ENCODE data around the gene TRMO.

TRMO gene

DNA sequence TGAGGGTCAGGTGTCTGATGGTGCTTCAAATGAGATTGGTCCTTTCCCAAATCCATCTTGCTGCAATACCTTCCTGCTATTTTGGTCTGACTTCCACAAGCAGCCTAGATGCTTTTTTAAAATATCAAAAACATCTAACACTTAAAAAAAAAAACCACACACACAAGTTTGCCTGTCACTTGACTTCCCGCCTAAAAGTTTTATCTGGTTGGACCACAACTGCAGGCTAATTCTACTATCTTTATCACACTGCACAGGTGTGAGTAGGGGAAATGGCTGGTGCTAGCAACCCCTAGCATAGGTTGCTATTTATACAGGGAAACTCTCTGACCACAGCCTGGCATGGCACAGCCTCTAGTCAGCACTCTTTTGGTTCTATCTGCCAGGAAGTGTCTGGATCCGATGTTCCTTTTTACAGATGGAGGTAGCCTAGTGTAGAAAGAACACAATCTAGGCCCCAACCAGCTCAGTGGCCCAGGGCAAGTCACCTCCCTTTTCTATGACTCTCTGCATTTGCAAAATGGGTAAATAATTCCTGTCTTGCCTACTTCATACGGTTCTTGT is 15.9 kb upstream of the TRMO start, which contains the start of gene HEMGN:
HEMGN (minus strand) TSS at position 92 of the 564 bp plus-strand sequence; CDS start at position 56, 36 bp downstream.
- no peak for DNase-seq (ENCODE audit: low read depth, low spot score)

DNA sequence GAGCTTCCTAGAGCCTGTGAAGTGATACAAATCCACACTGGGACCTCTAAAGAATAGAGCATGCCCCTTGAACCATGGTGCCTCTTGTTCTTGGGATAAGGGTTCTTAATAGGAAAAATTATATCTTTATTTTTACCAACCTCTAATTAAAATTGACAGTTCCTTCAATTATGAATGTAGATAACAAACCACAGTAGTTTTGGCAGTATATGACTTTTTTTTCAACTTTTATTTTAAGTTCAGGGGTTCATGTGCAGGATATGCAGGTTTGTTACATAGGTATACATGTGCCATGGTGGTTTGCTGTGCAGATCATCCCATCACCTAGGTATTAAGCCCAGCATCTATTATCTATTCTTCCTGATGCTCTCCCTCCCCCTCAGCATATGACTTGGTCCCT is 14.7 kb upstream of the TRMO start:
- no peak for DNase-seq (ENCODE audit: low read depth, low spot score)

DNA sequence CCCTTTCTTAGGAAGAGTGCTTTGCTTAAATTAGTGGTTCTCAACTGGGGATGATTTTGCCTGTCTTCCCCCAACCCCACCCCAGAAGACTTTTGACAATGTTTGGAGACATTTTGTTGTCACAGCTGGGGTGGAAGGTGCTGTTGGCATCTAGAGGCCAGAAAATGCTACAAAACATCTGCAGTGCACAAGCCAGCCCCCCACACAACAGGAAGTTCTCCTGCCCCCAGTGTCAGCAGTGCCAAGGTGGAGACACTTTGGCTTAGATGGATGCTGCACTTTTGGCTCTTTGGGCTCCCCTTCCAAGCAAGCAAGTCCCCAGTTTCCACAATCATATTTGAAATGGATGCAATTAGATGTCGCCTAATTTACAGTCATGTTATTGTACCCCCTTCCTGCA is 13.0 kb upstream of the TRMO start:
- no peak for DNase-seq (ENCODE audit: low read depth, low spot score)

DNA sequence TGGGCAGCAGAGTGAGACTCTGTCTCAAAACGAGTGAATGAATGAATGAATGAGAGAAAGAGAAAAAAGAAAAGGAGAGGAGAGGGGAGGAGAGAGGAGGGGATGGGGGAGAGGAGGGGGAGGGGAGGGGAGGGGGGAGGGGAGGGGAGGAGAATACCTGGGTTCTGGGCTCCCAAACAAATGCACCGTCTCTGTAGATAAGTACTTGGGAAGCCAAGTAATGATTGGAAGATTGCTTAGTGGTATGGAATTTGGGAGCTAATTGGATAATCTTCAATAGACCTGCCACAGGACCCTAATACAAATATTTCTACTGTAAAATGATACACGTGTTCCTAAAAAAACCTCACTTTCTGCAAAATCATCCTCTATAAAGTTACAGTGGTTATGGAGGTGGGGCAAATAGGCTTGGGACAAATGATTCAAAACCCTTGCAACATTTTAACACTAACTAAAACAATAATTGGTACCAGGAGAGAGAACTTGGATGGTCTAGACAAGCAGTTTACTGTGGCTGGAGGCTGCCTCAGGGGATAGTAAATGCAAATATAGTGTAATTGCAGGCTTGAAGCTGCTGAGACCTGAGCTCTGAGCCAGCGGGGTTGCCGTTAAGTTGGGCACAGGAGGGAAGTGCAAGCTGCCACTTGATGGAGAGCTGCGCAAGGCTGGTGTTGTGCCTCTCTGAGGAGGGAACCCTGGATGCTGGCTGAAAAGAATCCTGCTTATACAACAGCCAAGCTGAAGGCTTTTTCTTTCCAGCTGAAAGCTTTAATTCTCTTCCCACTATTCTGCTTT is 12.2 kb upstream of the TRMO start:
- DNase-seq (ENCODE audit: low read depth, low spot score), result no peak

DNA sequence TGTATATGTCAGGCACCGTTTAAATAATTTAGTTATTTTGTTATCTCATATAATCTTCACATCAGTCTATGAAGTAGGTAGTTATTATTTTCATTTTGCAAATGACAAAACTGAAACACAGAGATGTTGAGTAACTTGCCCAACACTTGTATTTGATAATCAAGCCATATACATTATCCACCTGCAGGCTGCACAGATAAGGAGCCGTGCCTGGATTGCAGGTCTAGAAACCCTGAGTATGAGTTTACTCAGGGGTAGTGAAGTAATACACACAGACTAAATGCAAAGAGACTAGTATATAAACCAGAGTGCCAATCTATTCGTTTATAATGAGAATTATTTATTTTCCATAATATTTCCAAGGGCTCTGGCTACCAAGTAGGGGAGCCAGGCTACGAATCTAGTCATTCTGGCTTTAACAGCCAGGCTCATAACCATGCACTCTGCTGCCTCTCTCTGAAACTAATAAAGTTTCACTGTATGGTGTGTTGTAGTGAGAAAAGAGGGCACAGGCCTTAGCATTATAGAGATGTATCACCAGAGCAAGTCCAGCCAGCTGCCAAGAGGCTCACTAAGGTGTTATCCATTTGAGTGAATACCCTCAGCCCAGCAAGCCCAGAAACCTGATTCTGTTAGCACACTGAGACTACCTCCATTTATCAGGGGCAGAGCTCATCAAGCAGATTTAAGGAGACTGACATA is 11.1 kb upstream of the TRMO start:
- DNase-seq (ENCODE audit: low read depth, low spot score), result no peak

DNA sequence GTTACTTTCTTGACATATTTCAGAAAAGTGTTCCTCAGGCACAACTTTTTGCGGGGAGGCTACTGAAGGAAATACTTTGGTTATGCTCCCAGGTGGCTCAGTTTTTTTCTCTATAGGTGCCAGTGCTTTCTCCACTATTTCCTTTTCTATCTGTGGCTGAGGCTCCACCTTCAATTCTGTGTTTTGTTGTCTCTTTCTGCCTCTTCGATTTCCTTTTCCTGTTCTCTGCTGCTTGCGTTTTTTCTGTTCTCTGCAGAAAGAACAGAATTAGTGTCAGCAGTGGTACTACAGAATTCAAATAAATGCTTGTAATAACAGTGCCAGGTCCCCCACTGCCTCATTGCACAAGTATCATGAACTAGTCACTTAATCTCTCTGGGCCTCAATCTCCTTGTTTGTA is 8.7 kb upstream of the TRMO start:
- no peak for DNase-seq (ENCODE audit: low read depth, low spot score)

DNA sequence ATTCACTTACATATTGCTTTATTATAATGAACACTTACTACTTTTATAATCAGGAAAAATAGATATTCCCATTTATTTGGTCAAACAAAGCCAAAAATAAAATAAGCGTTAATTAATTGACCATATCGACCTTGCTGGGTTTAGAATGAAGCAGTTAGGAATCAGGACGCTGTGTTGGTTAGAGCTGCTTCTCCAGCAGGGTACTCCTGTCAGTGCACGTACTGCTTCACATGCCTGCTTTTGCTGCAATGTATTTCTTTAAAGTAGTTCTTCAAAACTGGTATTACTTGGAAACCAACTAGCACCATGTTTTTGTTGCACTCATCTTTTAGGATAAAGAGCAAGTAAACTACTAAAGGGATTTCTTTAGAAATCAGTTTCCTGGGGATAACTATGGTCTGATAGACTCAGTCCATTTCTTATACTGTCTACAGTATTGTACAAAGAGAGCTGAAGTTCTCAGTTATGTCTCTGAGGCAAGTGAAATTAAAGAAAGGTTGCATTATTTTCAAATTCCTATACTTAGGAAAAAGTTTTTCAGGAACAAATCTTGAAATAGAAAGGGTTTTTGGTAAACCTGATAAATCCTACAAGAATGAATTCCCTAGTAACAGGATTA is 6.8 kb upstream of the TRMO start:
- DNase-seq (ENCODE audit: low read depth, low spot score), result no peak

DNA sequence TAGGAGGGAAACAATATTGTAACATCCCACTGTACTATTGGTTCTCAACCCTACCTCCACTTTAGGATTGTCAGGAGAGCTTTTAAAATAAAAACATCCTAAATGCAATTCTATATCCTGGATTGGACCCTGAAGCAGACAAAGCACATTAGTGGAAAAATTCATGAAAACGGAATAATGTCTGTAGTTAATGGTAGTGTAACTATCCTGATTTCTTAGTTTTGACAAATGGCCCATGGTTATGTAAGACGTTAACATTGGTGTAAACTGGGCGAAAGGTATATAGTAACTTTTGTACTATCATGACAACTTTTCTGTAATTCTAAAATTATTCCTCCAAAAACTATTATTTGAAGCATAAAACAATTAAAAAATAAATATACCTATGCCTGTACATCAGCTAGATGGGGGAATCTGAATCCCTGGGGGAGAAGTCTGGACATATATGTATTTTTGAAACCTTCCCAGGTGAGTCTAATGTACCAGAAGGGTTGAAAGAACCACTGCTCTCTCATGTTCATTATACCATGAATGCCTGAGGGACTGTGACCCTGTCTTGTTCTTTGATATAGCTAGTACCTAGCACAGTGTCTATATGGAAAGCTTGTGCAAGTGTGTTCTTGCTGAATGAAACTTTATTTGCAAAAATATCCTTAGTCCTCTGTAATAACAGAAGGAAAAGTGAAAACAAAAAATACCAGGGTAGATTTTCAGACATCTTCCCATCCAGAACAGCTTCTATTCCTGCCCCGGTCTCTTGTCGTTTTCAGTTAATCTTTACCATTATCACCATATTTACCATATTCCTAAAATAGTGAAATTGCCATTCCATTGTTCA is 3.4 kb upstream of the TRMO start:
- no peak for DNase-seq (ENCODE audit: low read depth, low spot score)

DNA sequence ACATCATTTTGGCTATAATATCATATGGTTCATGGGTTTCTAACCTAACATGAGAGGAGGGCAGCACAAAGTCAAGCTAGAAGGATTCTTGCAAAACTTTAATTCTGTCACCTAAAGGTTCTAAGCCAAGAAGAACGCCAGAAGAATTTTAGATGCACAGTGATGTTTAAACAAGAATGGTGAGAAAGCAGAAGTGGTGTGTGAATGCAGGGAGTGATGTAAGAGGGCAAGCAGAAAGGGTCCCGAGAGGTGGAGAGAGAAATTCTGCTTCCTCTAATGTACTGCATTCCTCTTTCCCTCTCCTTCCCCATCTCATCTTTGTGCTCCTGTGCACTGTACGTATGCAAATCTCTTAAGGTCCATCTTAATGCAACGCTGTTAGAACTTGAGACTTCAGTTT is 2.1 kb upstream of the TRMO start:
- no peak for DNase-seq (ENCODE audit: low read depth, low spot score)

DNA sequence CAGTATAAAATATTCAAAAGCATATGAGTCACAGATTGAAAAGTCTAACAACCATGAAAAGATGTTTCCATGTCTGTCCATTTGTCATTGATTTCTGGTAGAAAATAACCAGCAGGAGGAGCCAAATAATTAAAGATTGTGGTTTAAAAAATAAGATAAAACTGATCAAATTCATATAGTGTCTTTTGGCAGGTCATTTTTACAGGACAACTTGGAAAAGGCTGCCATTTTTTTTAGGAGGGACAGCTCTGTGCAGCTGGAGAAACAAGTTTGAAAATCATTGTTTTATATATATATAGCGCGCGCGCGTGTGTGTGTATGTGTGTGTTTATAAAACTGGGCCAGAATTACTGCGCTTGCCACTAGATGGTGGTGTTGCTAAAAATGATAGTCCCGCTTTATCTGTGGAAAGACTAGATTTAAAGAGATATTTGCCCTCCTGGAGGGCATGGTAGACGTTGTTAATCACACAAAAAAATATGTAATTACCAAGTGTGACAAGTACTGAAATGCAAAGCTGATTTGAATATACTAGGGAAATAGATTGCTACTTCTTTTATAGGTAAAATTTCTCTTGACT is 1.3 kb upstream of the TRMO start:
- no peak for DNase-seq (ENCODE audit: low read depth, low spot score)

DNA sequence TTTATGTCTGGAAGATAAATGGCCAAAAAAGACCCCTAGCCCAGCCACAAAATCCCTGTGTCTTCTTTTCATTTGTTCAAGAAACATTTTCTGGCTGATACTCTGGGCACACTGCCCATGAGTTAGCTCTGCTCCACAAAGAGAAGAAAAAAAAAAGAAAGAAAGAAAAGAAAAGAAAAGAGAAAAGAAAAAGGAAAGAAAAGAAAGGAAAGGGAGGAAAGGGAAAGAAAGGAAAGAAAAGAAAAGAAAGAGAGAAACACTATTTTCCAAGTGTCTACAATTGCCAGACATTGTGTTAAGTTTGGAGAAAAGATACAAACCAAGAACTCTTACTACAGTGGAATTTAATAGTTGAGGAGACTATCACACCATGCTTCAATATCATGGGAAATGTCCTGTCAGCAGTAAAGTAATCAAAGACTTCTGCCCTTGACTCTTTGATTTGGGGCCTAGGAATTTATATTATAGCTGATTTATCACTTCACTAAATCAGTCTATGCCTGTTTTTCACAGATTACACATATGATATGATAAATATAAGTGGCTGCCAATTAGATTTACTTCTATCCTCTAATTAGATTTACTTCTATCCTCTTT is 3.0 kb downstream of the TRMO start:
- DNase-seq (ENCODE audit: low read depth, low spot score), result no peak

DNA sequence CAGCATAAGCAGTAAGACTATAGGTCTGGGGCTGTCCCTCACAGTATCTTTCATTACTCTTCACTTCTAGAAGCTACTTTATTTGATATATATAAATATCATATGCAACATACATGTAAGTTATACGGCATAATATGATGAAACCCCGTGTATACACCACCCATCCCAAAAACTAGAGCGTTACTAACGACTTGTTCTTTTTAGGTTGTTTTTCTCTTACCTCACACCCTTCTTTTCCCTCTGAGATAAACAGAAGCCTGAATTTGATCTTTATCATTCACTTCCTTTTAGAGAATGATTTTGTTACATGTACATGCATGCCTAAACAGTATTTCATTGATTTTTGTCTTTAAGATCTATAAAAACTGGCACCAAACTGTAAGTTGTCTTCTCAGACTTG is 3.7 kb downstream of the TRMO start:
- no peak for DNase-seq (ENCODE audit: low read depth, low spot score)

DNA sequence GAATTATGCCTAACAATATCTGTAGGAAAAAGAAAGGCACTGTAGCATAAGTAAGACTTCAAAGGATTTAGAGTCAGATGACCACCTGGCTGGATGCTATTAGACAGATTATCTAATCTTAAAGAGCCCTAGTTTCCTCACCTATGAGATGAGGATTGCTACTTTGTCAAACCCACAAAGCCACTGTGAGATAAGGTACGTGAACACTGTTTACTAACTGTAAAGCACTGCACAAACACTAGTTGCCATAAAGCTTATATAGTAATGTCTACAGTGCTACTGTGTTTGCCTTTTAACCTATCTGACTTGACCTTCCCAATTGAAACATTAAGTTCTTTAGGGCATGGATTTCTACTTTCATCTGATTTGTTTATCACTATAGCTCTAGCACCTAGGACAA is 10.3 kb downstream of the TRMO start:
- DNase-seq (ENCODE audit: low read depth, low spot score), result no peak

DNA sequence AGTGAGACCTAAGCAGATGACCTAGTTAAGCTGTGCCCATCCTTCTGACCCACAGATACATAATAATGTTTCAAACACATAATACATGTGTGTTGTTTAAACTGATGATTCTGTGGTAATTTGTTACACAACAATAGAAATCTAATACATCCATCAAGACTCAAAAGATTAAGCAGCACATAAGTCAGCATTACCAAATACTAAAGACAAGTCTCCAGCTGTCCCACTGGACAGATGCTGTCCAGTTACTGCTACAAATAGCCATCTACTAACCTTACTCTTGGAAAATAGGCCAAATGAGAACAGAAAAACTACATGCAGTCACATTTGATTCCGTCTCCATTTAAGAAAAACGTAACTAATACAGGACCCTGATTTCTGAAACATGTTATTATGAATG is 10.8 kb downstream of the TRMO start:
- no peak for DNase-seq (ENCODE audit: low read depth, low spot score)

DNA sequence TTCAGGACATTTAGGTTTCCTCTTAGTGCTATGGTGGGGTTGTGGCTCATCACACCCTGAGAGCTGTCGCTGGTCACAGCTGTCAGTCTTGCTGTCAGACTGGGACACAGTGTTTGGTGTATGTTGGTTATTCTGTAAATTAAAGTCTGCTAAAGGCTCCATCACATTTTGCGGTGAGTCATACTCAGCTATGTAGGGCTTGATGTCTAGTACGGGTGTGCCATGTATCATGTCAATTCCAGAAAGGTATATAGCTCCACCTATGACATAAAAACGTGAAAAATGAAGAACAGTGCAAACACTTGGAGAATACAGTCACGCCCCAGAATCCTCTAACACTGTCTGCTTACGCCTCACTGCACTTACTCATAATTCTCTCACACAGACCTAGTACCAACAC is 11.9 kb downstream of the TRMO start:
- DNase-seq (ENCODE audit: low read depth, low spot score), result no peak

DNA sequence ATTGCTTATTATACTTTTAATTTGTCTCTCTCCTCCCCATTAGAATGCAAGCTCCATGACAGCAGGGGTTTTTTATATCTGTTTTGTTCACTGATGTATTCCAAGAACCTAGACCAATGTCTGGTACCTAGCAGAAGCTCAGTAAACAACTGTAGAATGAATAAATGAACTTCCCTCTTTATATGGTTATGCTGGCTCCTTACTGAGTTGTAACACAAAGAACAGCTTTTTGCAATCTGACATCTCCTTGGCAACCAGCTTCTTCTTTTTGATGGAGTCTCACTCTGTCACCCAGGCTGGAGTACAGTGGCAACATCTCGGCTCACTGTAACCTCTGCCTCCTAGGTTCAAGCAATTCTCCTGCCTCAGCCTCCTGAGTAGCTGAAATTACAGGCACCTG is 13.6 kb downstream of the TRMO start:
- no peak for DNase-seq (ENCODE audit: low read depth, low spot score)

DNA sequence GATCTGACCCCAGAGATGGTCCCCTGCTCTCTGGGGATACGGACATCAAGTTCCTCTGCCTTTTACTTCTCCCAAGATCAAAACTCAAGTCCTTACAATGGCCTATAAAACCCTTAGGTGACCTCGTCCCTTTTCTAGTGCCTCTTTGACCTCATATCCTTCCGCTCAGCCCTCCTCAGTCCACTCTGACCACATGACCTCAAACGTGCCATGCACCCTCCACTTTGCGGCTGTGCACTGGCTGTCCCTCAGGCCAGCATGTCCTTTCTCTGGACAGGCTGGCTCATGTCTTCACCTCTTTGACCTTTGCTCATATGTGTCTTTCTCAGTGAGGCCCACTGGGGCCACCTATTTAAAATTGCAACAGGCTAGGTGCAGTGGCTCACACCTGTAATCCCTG is 14.7 kb downstream of the TRMO start:
- no peak for DNase-seq (ENCODE audit: low read depth, low spot score)

DNA sequence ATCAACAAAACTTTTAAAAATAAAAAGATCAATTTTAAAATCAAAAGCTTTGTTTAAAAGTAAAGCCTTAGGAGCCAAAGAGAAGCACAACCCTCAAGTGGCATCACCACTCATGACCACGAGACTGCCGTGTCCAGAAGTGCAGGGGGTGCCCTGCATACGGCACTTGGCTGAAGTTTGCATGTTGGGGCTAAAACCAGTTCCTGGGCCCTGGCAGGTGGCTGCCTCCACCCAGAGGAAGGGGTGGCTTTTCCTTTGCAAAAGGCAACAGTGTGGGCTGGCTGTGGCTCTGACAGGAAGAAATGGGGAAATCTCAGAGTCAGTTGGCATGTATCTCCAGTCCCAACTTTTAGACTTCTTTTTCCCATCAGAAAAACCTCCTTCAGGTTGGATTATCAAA is 15.3 kb downstream of the TRMO start:
- no peak for DNase-seq (ENCODE audit: low read depth, low spot score)

DNA sequence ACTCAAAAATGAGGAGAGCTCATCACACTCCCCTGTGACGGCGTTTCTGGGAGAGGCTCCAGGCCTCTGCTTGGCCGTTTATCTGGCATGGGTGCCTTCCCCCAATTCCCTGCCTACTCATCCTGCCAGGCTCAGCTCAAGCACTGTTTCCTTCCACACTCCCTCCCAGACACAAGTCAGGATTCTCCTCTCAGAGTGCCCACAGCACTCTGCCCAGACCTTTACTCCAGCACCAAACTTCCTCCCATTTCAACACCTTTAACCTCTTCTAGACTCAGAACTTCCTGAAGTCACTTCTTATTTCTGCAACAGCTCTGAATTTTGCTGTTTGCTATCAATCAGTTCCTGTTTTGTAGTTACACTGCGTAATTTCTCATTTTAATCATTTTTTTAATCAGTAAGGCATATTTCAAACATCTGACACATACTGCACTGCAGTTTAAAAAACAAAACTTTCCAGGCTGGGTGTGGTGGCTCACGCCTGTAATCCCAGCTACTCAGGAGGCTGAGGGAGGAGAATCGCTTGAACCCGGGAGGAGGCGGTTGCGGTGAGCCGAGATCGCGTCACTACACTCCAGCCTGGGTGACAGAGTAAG is 16.0 kb downstream of the TRMO start:
- no peak for DNase-seq (ENCODE audit: low read depth, low spot score)

DNA sequence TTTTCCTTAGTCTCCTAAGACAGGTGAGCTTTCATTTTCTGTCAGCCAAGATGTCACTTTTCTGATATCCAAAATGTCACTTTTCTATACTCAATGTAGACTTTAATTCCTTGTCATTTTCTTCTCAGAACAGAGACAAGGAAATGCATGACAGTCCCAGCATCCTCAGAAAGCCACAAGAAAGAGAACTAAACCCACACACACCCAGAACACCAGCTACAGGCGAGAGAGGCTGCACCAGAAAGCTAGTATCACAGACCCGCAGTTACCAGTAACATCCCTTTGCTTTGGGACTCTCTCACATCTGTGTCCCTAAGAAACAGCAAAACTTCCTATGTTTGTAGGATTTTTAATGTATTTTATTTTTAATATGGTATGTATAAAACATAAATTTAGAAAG is 17.1 kb downstream of the TRMO start:
- no peak for DNase-seq (ENCODE audit: low read depth, low spot score)
